CD4-positive, alpha-beta T cell treated with Interleukin-6 at 100 ng/mL for 8 hours (primary cell): ENCODE measurements around the gene C12orf76.
"Not testable (repeated sequence)": the region's sequence is repeated elsewhere in the genome, so short reads cannot be mapped to it uniquely, and the experiment has no call there.

ENCODE experiments used
- DNase-seq: peaks from one replicate; pipeline ENCODE4 v3.0.0-alpha.2; 2020; ENCODE audit warnings: mixed read lengths, low spot score

The C12orf76 gene

GRCh38 chr12:110065540-110065939, 17.2 kb upstream of the C12orf76 start:
- DNase-seq = no peak

- no peak for DNase-seq
Observed at GRCh38 chr12:110062241-110062640, 13.9 kb upstream of the C12orf76 start.

- no peak for DNase-seq
Observed at GRCh38 chr12:110059651-110060000, 11.3 kb upstream of the C12orf76 start.

GRCh38 chr12:110058875-110059615, 10.7 kb upstream of the C12orf76 start:
- no peak for DNase-seq

- not testable (repeated sequence) for DNase-seq
Observed at GRCh38 chr12:110056643-110057042, 8.3 kb upstream of the C12orf76 start.

- not testable (repeated sequence) for DNase-seq
Observed at GRCh38 chr12:110055375-110056352, 7.3 kb upstream of the C12orf76 start.

GRCh38 chr12:110050927-110051326, 2.6 kb upstream of the C12orf76 start:
- no peak for DNase-seq

- not testable (repeated sequence) for DNase-seq
Observed at GRCh38 chr12:110049666-110050065, 1.3 kb upstream of the C12orf76 start.

- DNase-seq = not testable (repeated sequence)
Observed at GRCh38 chr12:110049034-110049433, 712 bp upstream of the C12orf76 start.

- no peak for DNase-seq
Observed at GRCh38 chr12:110047297-110047940, 903 bp downstream of the C12orf76 start.

- DNase-seq = no peak
Observed at GRCh38 chr12:110046451-110047187, 1.7 kb downstream of the C12orf76 start.

GRCh38 chr12:110042264-110042663, 6.1 kb downstream of the C12orf76 start:
- no peak for DNase-seq

- peak; percentile 49 for DNase-seq
Observed at GRCh38 chr12:110039085-110039807, 9.1 kb downstream of the C12orf76 start.

- no peak for DNase-seq
Observed at GRCh38 chr12:110038741-110039084, 9.6 kb downstream of the C12orf76 start.

- no peak for DNase-seq
Observed at GRCh38 chr12:110037315-110037714, 11.0 kb downstream of the C12orf76 start.

GRCh38 chr12:110035534-110036104, 12.7 kb downstream of the C12orf76 start:
- DNase-seq = no peak

GRCh38 chr12:110033888-110034287, 14.4 kb downstream of the C12orf76 start:
- no peak for DNase-seq

GRCh38 chr12:110029290-110029815, 19.0 kb downstream of the C12orf76 start:
- DNase-seq = no peak

GRCh38 chr12:110028323-110028722, 20.0 kb downstream of the C12orf76 start:
- no peak for DNase-seq

- DNase-seq = no peak
Observed at GRCh38 chr12:110024051-110024450, 24.3 kb downstream of the C12orf76 start.
